GM23338 (cell line): Measurements from ENCODE around the gene ARFIP2. TPM values are rescaled to one million over a fixed set of nuclear protein-coding genes. Genes with fewer than 3 reads are reported as not detected.

ENCODE experiments used
- ATAC-seq: fragments of 200-7000 bp; cut with Tn5 transposase; 3 replicates; pipeline ENCODE4 v1.9.1; 2020
- DNase-seq: peaks from one replicate; pipeline ENCODE4 v3.0.0-alpha.2; 2015; ENCODE audit warnings: low spot score
- H2AFZ ChIP-seq: fragments of 200-600 bp; sonication (generic); 2 replicates; pipeline ENCODE4 v1.8.0; 2016; ENCODE audit warnings: antibody characterized with exemption, mild to moderate bottlenecking, moderate library complexity
- H3F3A ChIP-seq: fragments of 200-600 bp; sonication (generic); replicated peaks from 2 replicates; pipeline ENCODE4 v1.8.0; 2017; ENCODE audit warnings: antibody characterized with exemption, mixed run types, low read depth
- H3K27ac ChIP-seq: fragments of 200-600 bp; sonication (generic); 2 replicates; pipeline ENCODE4 v1.6.1; 2016; ENCODE audit warnings: low read depth
- H3K27me3 ChIP-seq: fragments of 200-600 bp; sonication (generic); 2 replicates; pipeline ENCODE4 v1.8.0; 2016; ENCODE audit warnings: mild to moderate bottlenecking, mixed run types, moderate library complexity; ENCODE audit not compliant: insufficient read depth
- H3K36me3 ChIP-seq: fragments of 200-600 bp; sonication (generic); 2 replicates; pipeline ENCODE4 v1.8.0; 2016; ENCODE audit warnings: mild to moderate bottlenecking; ENCODE audit not compliant: insufficient read depth
- H3K4me1 ChIP-seq: fragments of 200-600 bp; sonication (generic); 2 replicates; pipeline ENCODE4 v1.8.0; 2016; ENCODE audit warnings: mild to moderate bottlenecking, moderate library complexity; ENCODE audit not compliant: insufficient read depth
- H3K4me2 ChIP-seq: fragments of 200-600 bp; sonication (generic); 2 replicates; pipeline ENCODE4 v1.7.1; 2017; ENCODE audit warnings: mixed run types
- H3K4me3 ChIP-seq: fragments of 200-600 bp; sonication (generic); 2 replicates; pipeline ENCODE4 v1.6.1; 2016; ENCODE audit warnings: mixed run types
- H3K79me2 ChIP-seq: fragments of 200-600 bp; sonication (generic); replicated peaks from 2 replicates; pipeline ENCODE4 v1.8.0; 2017; ENCODE audit warnings: mild to moderate bottlenecking; ENCODE audit not compliant: insufficient read depth
- H3K9me2 ChIP-seq: fragments of 200-600 bp; sonication (generic); 2 replicates; pipeline ENCODE4 v1.8.0; 2017; ENCODE audit not compliant: insufficient read depth
- H4K20me1 ChIP-seq: fragments of 200-600 bp; sonication (generic); replicated peaks from 2 replicates; pipeline ENCODE4 v1.8.0; 2017; ENCODE audit warnings: mild to moderate bottlenecking; ENCODE audit not compliant: insufficient read depth
- H3K27ac Mint-ChIP-seq: 2 replicates; pipeline ENCODE4 v1.8.0; 2020; ENCODE audit warnings: inconsistent platforms, mild to moderate bottlenecking, moderate library complexity, mixed read lengths
- H3K27me3 Mint-ChIP-seq: 3 replicates; pipeline ENCODE4 v1.8.0; 2022; ENCODE audit warnings: low read depth, mild to moderate bottlenecking, moderate library complexity, mixed read lengths, inconsistent platforms; ENCODE audit not compliant: insufficient read depth, poor library complexity
- H3K36me3 Mint-ChIP-seq: 3 replicates; pipeline ENCODE4 v1.8.0; 2021; ENCODE audit warnings: low read depth, mild to moderate bottlenecking, inconsistent platforms, moderate library complexity, mixed read lengths
- H3K4me1 Mint-ChIP-seq: 3 replicates; pipeline ENCODE4 v1.8.0; 2020; ENCODE audit warnings: mild to moderate bottlenecking, inconsistent platforms, mixed read lengths
- H3K4me3 Mint-ChIP-seq: 3 replicates; pipeline ENCODE4 v1.8.0; 2021; ENCODE audit warnings: moderate library complexity, mild to moderate bottlenecking, inconsistent platforms, mixed read lengths
- H3K9me3 Mint-ChIP-seq: 3 replicates; pipeline ENCODE4 v1.8.0; 2020; ENCODE audit warnings: moderate library complexity, mild to moderate bottlenecking, inconsistent platforms, mixed read lengths
- EZH2 ChIP-seq: fragments of 200-600 bp; sonication (generic); IDR thresholded peaks from one replicate; pipeline ENCODE4 v1.8.0; 2017; ENCODE audit warnings: antibody characterized with exemption, mild to moderate bottlenecking, low read depth; ENCODE audit not compliant: unreplicated experiment
- NANOG ChIP-seq: IDR thresholded peaks from 2 replicates; pipeline ENCODE4 v1.6.1; 2016; ENCODE audit warnings: antibody characterized with exemption, borderline replicate concordance
- POLR2AphosphoS5 ChIP-seq: IDR thresholded peaks from 2 replicates; pipeline ENCODE4 v1.6.1; 2016; ENCODE audit warnings: antibody characterized with exemption, low read depth
- REST ChIP-seq: IDR thresholded peaks from one replicate; pipeline ENCODE4 v1.6.1; 2018; ENCODE audit warnings: antibody characterized with exemption; ENCODE audit not compliant: unreplicated experiment
- ZNF462 ChIP-seq: fragments of 250-450 bp; sonication (Bioruptor Pico); IDR thresholded peaks from 2 replicates; pipeline ENCODE4 v1.5.0; 2020; ENCODE audit warnings: mild to moderate bottlenecking, moderate library complexity
- polyA plus RNA-seq: library from polyadenylated mRNA; unstranded; fragments of >200 nt; fragmentation: Nextera tagmentation; extraction: Ambion mirVana; gene quantifications from 2 replicates; pipeline ENCODE4 v1.2.1, GENCODE V29; 2016
- total RNA-seq: library from RNA; depleted of rRNA; stranded (reverse); fragments of >200 nt; shearing (Covaris generic); gene quantifications from 2 replicates; pipeline ENCODE4 v1.2.3, GENCODE V29; 2014

The ARFIP2 gene
- total and polyA plus RNA-seq, 2 experiments from 2014 or later: 35.4 to 61.5 TPM

DNA sequence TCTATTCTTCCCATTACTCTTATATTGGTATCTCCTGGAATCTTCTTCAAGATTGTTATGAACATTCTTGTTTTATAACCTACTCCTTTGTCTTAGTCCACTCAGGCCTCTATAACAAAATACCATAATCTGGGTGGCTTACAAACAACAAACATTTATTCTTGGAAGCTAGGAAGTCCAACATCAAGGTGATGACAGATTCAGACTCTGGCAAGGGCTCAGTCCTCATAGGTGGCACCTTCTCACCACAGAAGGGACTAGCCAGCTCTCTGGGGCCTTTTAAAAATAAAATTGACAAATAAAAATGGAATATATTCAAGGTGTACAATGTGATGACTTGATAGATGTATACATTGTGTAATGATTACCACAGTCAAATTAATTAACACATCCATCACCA is 35.7 kb upstream of the ARFIP2 start (continued):
- TF ChIP-seq ZNF462 (CRISPR knock-in tag): no peak

GRCh38 chr11:6505577-6506240 is 24.6 kb upstream of the ARFIP2 start:
- DNase-seq (peak; percentile 76), ATAC-seq (peak; percentile 87)
- Mint-ChIP-seq H3K27ac (no peak overlapping the region), H3K9me3 (no peaks in the 10 kb centered on the region), H3K4me3 (no peak overlapping the region), H3K27me3 (peaks cover 2% of the 10 kb centered on the region), H3K4me1 (no peaks in the 10 kb centered on the region; the same call in 2 of the 3 replicates), H3K36me3 (no peaks in the 10 kb centered on the region; the same call in 2 of the 3 replicates)
- Histone ChIP-seq H3K79me2 (no peaks in the 10 kb centered on the region), H4K20me1 (no peaks in the 10 kb centered on the region), H3K27ac (no peak overlapping the region), H3K4me1 (no peaks in the 10 kb centered on the region), H3K36me3 (no peaks in the 10 kb centered on the region; the same call in 1 of the 2 replicates), H3K9me2 (no peaks in the 10 kb centered on the region), H3K4me3 (no peak overlapping the region), H3F3A (no peaks in the 10 kb centered on the region), H2AFZ (no peak overlapping the region), H3K27me3 (no peaks in the 10 kb centered on the region), H3K4me2 (no peak overlapping the region)
- no peak for TF ChIP-seq POLR2AphosphoS5
- TF ChIP-seq EZH2: no peak
- TF ChIP-seq NANOG: no peak
- TF ChIP-seq REST: no peak
- TF ChIP-seq ZNF462 (CRISPR knock-in tag): no peak
